SK-N-SH treated with all-trans-retinoic acid at 6 μM for 48 hours (cell line): ENCODE measurements around the gene SLC18A3.

Experiments
- ATAC-seq: fragments of 200-7000 bp; cut with Tn5 transposase; 3 replicates; pipeline ENCODE4 v1.9.1; 2020; ENCODE audit warnings: mild to moderate bottlenecking, moderate library complexity
- ARNTL ChIP-seq: fragments of 450-650 bp; formaldehyde crosslinking; IDR thresholded peaks from 2 replicates; pipeline ENCODE4 v1.5.0; 2020; ENCODE audit warnings: low read depth, mild to moderate bottlenecking, moderate library complexity, borderline replicate concordance
- BACH2 ChIP-seq: fragments of 250-450 bp; sonication (Bioruptor Pico); IDR thresholded peaks from 2 replicates; pipeline ENCODE4 v1.9.0; 2021; ENCODE audit warnings: mild to moderate bottlenecking, borderline replicate concordance
- CREB5 ChIP-seq: fragments of 250-450 bp; sonication (Bioruptor Pico); IDR thresholded peaks from 2 replicates; pipeline ENCODE4 v1.5.1; 2020; ENCODE audit warnings: low read depth, mild to moderate bottlenecking, moderate library complexity
- CSDC2 ChIP-seq: fragments of 250-450 bp; sonication (Bioruptor Pico); IDR thresholded peaks from 2 replicates; pipeline ENCODE4 v1.5.0; 2020; ENCODE audit warnings: mild to moderate bottlenecking, moderate library complexity
- CSRNP3 ChIP-seq: fragments of 250-450 bp; sonication (Bioruptor Pico); IDR thresholded peaks from 2 replicates; pipeline ENCODE4 v1.5.1; 2021; ENCODE audit warnings: mild to moderate bottlenecking, moderate library complexity
- ESRRG ChIP-seq: fragments of 250-450 bp; sonication (Bioruptor Pico); IDR thresholded peaks from 2 replicates; pipeline ENCODE4 v1.6.1; 2021; ENCODE audit warnings: mild to moderate bottlenecking
- GLIS3 ChIP-seq: fragments of 250-450 bp; sonication (Bioruptor Pico); IDR thresholded peaks from 2 replicates; pipeline ENCODE4 v1.5.0; 2020; ENCODE audit warnings: mild to moderate bottlenecking, moderate library complexity
- ISL1 ChIP-seq: fragments of 250-450 bp; sonication (Bioruptor Pico); IDR thresholded peaks from 2 replicates; pipeline ENCODE4 v2.1.2; 2022; ENCODE audit warnings: mild to moderate bottlenecking, moderate library complexity
- OSR1 ChIP-seq: fragments of 250-450 bp; sonication (Bioruptor Pico); IDR thresholded peaks from 2 replicates; pipeline ENCODE4 v1.8.0; 2022; ENCODE audit warnings: moderate library complexity, mild to moderate bottlenecking, inconsistent platforms
- POU6F1 ChIP-seq: fragments of 250-450 bp; sonication (Bioruptor Pico); IDR thresholded peaks from 2 replicates; pipeline ENCODE4 v1.8.0; 2021; ENCODE audit warnings: low read depth, mild to moderate bottlenecking, moderate library complexity, borderline replicate concordance
- PPARA ChIP-seq: fragments of 250-450 bp; sonication (Bioruptor Pico); IDR thresholded peaks from 2 replicates; pipeline ENCODE4 v1.5.0; 2020; ENCODE audit warnings: mild to moderate bottlenecking, borderline replicate concordance
- RARB ChIP-seq: fragments of 250-450 bp; sonication (Bioruptor Pico); IDR thresholded peaks from 2 replicates; pipeline ENCODE4 v1.8.0; 2021; ENCODE audit warnings: mild to moderate bottlenecking, moderate library complexity
- TCF4 ChIP-seq: fragments of 250-450 bp; sonication (Bioruptor Pico); IDR thresholded peaks from 2 replicates; pipeline ENCODE4 v1.8.0; 2021; ENCODE audit warnings: mild to moderate bottlenecking, moderate library complexity, borderline replicate concordance
- TSHZ2 ChIP-seq: fragments of 250-450 bp; sonication (Bioruptor Pico); IDR thresholded peaks from 2 replicates; pipeline ENCODE4 v1.5.0; 2020; ENCODE audit warnings: mild to moderate bottlenecking, moderate library complexity
- ZFP3 ChIP-seq: fragments of 250-450 bp; sonication (Bioruptor Pico); IDR thresholded peaks from 2 replicates; pipeline ENCODE4 v1.5.0; 2020; ENCODE audit warnings: mild to moderate bottlenecking, moderate library complexity
- ZFP30 ChIP-seq: fragments of 450-650 bp; formaldehyde crosslinking; IDR thresholded peaks from 2 replicates; pipeline ENCODE4 v1.5.0; 2022; ENCODE audit warnings: mild to moderate bottlenecking, moderate library complexity
- ZNF565 ChIP-seq: fragments of 450-650 bp; formaldehyde crosslinking; conservative IDR thresholded peaks from 2 replicates; pipeline ENCODE4 v1.5.0; 2020; ENCODE audit warnings: low read depth, mild to moderate bottlenecking, moderate library complexity
- ZNF70 ChIP-seq: fragments of 450-650 bp; formaldehyde crosslinking; IDR thresholded peaks from 2 replicates; pipeline ENCODE4 v1.5.0; 2020; ENCODE audit warnings: mild to moderate bottlenecking, moderate library complexity
- ZNF8 ChIP-seq: fragments of 450-650 bp; formaldehyde crosslinking; IDR thresholded peaks from 2 replicates; pipeline ENCODE4 v1.5.0; 2020; ENCODE audit warnings: mild to moderate bottlenecking, moderate library complexity

Gene SLC18A3

GRCh38 chr10:49629431-49629881 is 19.3 kb downstream of the SLC18A3 start:
- ATAC-seq = no peak
- no peak for TF ChIP-seq ARNTL (CRISPR knock-in tag)
- no peak for TF ChIP-seq TSHZ2
- no peak for TF ChIP-seq ZFP3 (CRISPR knock-in tag)
- TF ChIP-seq CSRNP3 = no peak
- no peak for TF ChIP-seq BACH2 (CRISPR knock-in tag)
- TF ChIP-seq ESRRG (CRISPR knock-in tag) = no peak
- TF ChIP-seq TCF4 (CRISPR knock-in tag) = no peak
- no peak for TF ChIP-seq ZNF8 (CRISPR knock-in tag)
- TF ChIP-seq CSDC2 (CRISPR knock-in tag) = no peak
- no peak for TF ChIP-seq RARB (CRISPR knock-in tag)
- no peak for TF ChIP-seq ZNF70
- TF ChIP-seq ZNF565 (CRISPR knock-in tag) = no peak
- no peak for TF ChIP-seq POU6F1 (CRISPR knock-in tag)
- TF ChIP-seq CREB5 (CRISPR knock-in tag) = no peak
- TF ChIP-seq ZFP30 (CRISPR knock-in tag) = no peak

- no peak for ATAC-seq
- TF ChIP-seq ZNF565 (CRISPR knock-in tag) (no peak), PPARA (CRISPR knock-in tag) (no peak), ZNF70 (no peak), ZFP30 (CRISPR knock-in tag) (no peak), OSR1 (CRISPR knock-in tag) (no peak), ZFP3 (CRISPR knock-in tag) (no peak), GLIS3 (CRISPR knock-in tag) (no peak), RARB (CRISPR knock-in tag) (no peak), ARNTL (CRISPR knock-in tag) (no peak), ISL1 (CRISPR knock-in tag) (no peak), TCF4 (CRISPR knock-in tag) (no peak)
- TF ChIP-seq, all 23 proteins: peak for 0
Measured at GRCh38 chr10:49631975-49632374, 21.9 kb downstream of the SLC18A3 start.

GRCh38 chr10:49632406-49633317 is 22.6 kb downstream of the SLC18A3 start:
- TF ChIP-seq GLIS3 (CRISPR knock-in tag) = no peak
- no peak for TF ChIP-seq ARNTL (CRISPR knock-in tag)
- TF ChIP-seq ZFP30 (CRISPR knock-in tag) = no peak
- TF ChIP-seq, all 23 proteins: peak for 0
- ATAC-seq = peak; percentile 18; the same call in 2 of the 3 replicates
